GM12865 (cell line): Measurements from ENCODE around the gene CNTN5.
"Not testable (repeated sequence)": the region's sequence is repeated elsewhere in the genome, so short reads cannot be mapped to it uniquely, and the experiment has no call there.

Experiments
- DNase-seq: peaks from one replicate; pipeline ENCODE4 v3.0.0; 2010; ENCODE audit warnings: low read depth
- H3K4me3 ChIP-seq: 2 replicates; pipeline ENCODE4 v1.5.1; 2011; ENCODE audit warnings: mild to moderate bottlenecking, low read depth, low read length, control low read depth
- TF ChIP-seq, protein P1 (sequence below): IDR thresholded peaks from 2 replicates; pipeline ENCODE4 v1.5.1; 2011; ENCODE audit warnings: low read length, control low read depth, low read depth, inconsistent platforms; ENCODE audit not compliant: insufficient read depth; ENCODE audit errors: missing control alignments

The CNTN5 gene

GRCh38 chr11:100221791-100222190, 1201.0 kb downstream of the CNTN5 start:
- TF ChIP-seq, protein P1, sequence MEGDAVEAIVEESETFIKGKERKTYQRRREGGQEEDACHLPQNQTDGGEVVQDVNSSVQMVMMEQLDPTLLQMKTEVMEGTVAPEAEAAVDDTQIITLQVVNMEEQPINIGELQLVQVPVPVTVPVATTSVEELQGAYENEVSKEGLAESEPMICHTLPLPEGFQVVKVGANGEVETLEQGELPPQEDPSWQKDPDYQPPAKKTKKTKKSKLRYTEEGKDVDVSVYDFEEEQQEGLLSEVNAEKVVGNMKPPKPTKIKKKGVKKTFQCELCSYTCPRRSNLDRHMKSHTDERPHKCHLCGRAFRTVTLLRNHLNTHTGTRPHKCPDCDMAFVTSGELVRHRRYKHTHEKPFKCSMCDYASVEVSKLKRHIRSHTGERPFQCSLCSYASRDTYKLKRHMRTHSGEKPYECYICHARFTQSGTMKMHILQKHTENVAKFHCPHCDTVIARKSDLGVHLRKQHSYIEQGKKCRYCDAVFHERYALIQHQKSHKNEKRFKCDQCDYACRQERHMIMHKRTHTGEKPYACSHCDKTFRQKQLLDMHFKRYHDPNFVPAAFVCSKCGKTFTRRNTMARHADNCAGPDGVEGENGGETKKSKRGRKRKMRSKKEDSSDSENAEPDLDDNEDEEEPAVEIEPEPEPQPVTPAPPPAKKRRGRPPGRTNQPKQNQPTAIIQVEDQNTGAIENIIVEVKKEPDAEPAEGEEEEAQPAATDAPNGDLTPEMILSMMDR, result no peak
- no peak for DNase-seq
- no peak overlapping the region for H3K4me3 ChIP-seq

DNA sequence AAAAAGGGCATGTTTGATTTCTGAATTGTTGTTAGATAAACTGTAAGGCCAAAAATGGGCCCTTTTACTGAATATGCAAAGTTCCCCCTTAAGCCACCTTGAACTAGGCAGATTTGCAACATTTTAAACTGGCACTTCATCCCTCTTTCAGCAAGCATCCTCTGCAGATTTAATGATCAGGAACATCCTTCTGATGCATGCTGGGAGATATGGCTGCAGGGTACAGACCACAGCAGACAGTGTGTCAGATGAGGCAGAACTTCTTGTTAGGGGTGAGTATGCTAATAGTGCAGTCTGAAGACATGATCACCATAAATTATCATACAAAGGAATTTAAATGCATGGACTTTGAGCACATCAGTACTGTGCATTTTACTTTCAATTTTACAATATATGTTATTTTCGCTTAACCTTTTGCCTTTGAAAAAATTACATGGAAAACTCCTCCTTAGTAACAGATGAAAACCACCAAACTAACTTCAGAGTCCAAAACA, 1203.8 kb downstream of the CNTN5 start:
- TF ChIP-seq, protein P1, result no peak
- no peak for DNase-seq
- no peak overlapping the region for H3K4me3 ChIP-seq

- TF ChIP-seq, protein P1, result no peak
- DNase-seq, result no peak
- H3K4me3 ChIP-seq, result no peak overlapping the region
Measured at GRCh38 chr11:100229086-100229485, 1208.3 kb downstream of the CNTN5 start.

DNA sequence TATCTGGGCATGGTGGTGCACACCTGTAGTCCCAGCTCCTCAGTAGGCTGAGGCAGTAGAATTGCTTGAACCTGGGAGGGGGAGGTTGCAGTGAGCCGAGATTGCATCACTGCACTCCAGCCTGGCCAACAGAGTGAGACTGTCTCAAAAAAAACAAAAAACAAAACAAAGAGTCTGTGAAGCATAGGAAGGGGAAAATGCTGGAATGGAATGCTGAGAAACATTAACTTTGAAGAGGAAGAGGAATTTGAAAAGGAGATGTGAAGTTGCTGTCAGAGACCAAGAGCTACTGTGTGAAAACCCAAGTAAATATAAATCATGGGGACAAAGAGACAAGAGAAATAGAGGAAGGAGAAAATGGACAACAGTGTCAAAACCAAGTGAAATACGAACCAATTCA, 1211.3 kb downstream of the CNTN5 start:
- TF ChIP-seq, protein P1, result no peak
- H3K4me3 ChIP-seq, result no peak overlapping the region
- no peak for DNase-seq

GRCh38 chr11:100235085-100235484, 1214.3 kb downstream of the CNTN5 start:
- TF ChIP-seq, protein P1, result no peak
- no peak overlapping the region for H3K4me3 ChIP-seq
- no peak for DNase-seq

DNA sequence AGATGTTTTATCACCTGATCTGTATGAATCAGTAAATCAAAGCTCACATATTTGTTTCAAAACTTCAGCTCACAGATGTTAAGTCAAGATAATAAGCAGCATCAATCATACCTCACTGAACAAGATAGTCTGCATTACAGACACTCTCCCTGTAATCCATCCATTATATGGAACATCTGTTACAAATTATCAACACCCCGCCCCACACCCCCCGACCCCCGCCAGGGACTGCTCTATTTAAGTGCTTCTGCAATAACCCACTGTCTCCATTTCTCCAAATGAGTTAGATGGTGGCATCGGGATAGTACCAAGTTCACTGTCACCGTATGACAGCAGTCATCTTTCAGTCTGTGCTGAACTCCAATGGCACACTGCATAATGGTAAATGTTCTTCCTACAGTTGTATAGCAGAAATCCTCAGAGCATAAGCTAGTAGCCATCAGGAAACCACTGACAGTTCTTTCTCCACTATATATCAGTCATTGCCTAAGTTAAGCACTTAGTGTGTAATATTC, 1219.3 kb downstream of the CNTN5 start:
- TF ChIP-seq, protein P1, result no peak
- no peak overlapping the region for H3K4me3 ChIP-seq
- DNase-seq, result no peak

GRCh38 chr11:100247704-100248103, 1227.0 kb downstream of the CNTN5 start:
- no peak for DNase-seq
- TF ChIP-seq, protein P1, result no peak
- no peak overlapping the region for H3K4me3 ChIP-seq

DNA sequence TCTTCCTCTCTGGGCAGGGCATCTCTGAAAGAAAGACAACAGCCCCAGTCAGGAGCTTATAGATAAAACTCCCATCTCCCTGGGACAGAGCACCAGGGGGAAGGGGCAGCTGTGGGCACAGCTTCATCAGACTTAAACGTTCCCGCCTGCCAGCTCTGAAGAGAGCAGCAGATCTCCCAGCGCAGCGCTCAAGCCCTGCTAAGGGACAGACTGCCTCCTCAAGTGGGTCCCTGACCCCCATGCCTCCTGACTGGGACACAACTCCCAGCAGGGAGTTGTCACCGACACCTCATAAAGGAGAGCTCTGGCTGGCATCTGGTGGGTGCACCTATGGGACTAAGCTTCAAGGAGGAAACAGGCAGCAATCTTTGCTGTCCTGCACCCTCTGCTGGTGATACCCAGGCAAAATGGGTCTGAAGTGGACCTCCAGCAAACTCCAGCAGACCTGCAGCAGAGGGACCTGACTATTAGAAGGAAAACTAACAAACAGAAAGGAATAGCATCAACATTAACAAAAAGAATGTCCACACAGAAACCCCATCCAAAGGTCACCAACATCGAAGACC, 1236.6 kb downstream of the CNTN5 start:
- H3K4me3 ChIP-seq, DNase-seq: not testable (repeated sequence)
